SK-N-SH (cell line): ENCODE measurements around the gene LINGO4. TPM values are rescaled to one million over a fixed set of nuclear protein-coding genes. Genes with fewer than 3 reads are reported as not detected.
A peak's percentile ranks its signal among the peaks of the same experiment; 100 is the strongest.

Experiments used
- CTCF ChIA-PET: fragments of 300-600, 350-600 bp; formaldehyde crosslinking; extraction: SDS; loops from one replicate; lab custom pipeline; 2021; lab: Yijun Ruan, JAX
- POLR2A ChIA-PET: fragments of 350-600 bp; sonication (Branson Sonifier 250); formaldehyde crosslinking; extraction: SDS; loops from one replicate; lab custom pipeline; 2020; ENCODE audit warnings: antibody characterized with exemption, inconsistent platforms; lab: Yijun Ruan, JAX
- DNase-seq: peaks from one replicate; pipeline ENCODE4 v3.0.0; 2012
- H2AFZ ChIP-seq: fragments of 200-600 bp; sonication (generic); 2 replicates; pipeline ENCODE4 v1.8.1; 2016; ENCODE audit warnings: antibody characterized with exemption, mild to moderate bottlenecking, low read depth
- H3F3A ChIP-seq: fragments of 200-600 bp; sonication (generic); replicated peaks from 2 replicates; pipeline ENCODE3; 2016; ENCODE audit warnings: antibody characterized with exemption, mild to moderate bottlenecking; ENCODE audit not compliant: insufficient read depth
- H3K27ac ChIP-seq, 2 experiments: fragments of 200-500 bp in 1 of 2; fragments of 200-600 bp in 1 of 2; sonication (Bioruptor generic) in 1 of 2; sonication (generic), shearing (Covaris generic) in 1 of 2; 2 replicates each; pipeline versions ENCODE4 v1.5.1 to v1.6.1; 2014 to 2016; ENCODE audit warnings: low read depth in 2 of 2, inconsistent platforms in 1 of 2, low read length in 1 of 2, mild to moderate bottlenecking in 1 of 2, mixed read lengths in 1 of 2
- H3K27me3 ChIP-seq: fragments of 200-600 bp; sonication (generic), shearing (Covaris generic); 2 replicates; pipeline ENCODE4 v1.6.1; 2016; ENCODE audit warnings: mixed run types; ENCODE audit not compliant: insufficient read depth
- H3K36me3 ChIP-seq, 2 experiments: fragments of 200-500 bp in 1 of 2; fragments of 200-600 bp in 1 of 2; sonication (Bioruptor generic) in 1 of 2; sonication (generic) in 1 of 2; replicated peaks in 1 of 2; 2 replicates each; pipeline versions ENCODE3 to v1.5.1; 2014 to 2016; ENCODE audit warnings: low read length in 1 of 2, mild to moderate bottlenecking in 1 of 2; ENCODE audit not compliant: insufficient read depth in 2 of 2, control insufficient read depth in 1 of 2
- H3K4me1 ChIP-seq, 2 experiments: fragments of 200-500 bp in 1 of 2; fragments of 200-600 bp in 1 of 2; sonication (Bioruptor generic) in 1 of 2; sonication (generic), shearing (Covaris generic) in 1 of 2; 2 replicates each; pipeline versions ENCODE4 v1.5.1 to v1.6.1; 2014 to 2016; ENCODE audit warnings: low read depth in 1 of 2, low read length in 1 of 2, mixed run types in 1 of 2; ENCODE audit not compliant: insufficient read depth in 2 of 2, control insufficient read depth in 1 of 2
- H3K4me2 ChIP-seq: fragments of 200-600 bp; sonication (generic), shearing (Covaris generic); 2 replicates; pipeline ENCODE4 v1.6.1; 2017; ENCODE audit warnings: mixed run types
- H3K4me3 ChIP-seq, 2 experiments: fragments of 200-500 bp in 1 of 2; fragments of 200-600 bp in 1 of 2; sonication (Bioruptor generic) in 1 of 2; sonication (generic), shearing (Covaris generic) in 1 of 2; 2 replicates each; pipeline versions ENCODE4 v1.5.1 to v1.8.1; 2014 to 2016; ENCODE audit warnings: low read depth in 2 of 2, inconsistent platforms in 1 of 2, low read length in 1 of 2, mild to moderate bottlenecking in 1 of 2, mixed read lengths in 1 of 2, moderate library complexity in 1 of 2
- H3K79me2 ChIP-seq: fragments of 200-600 bp; sonication (generic); 2 replicates; pipeline ENCODE4 v1.8.1; 2017; ENCODE audit warnings: mild to moderate bottlenecking; ENCODE audit not compliant: insufficient read depth
- H3K9ac ChIP-seq: fragments of 200-600 bp; sonication (generic); 2 replicates; pipeline ENCODE4 v1.6.1; 2017; ENCODE audit warnings: mixed run types
- H3K9me2 ChIP-seq: fragments of 200-600 bp; sonication (generic); 2 replicates; pipeline ENCODE4 v1.6.1; 2017; ENCODE audit warnings: mixed run types
- H3K9me3 ChIP-seq: fragments of 200-600 bp; sonication (generic); 2 replicates; pipeline ENCODE4 v1.6.1; 2017; ENCODE audit warnings: mixed run types, mild to moderate bottlenecking, moderate library complexity
- H4K20me1 ChIP-seq: fragments of 200-600 bp; sonication (generic); 2 replicates; pipeline ENCODE4 v1.6.1; 2017; ENCODE audit warnings: mild to moderate bottlenecking, mixed run types; ENCODE audit not compliant: insufficient read depth
- EP300 ChIP-seq, 2 experiments: IDR thresholded peaks; 2 replicates each; pipeline versions ENCODE4 v1.4.0 to v1.6.1; 2012; ENCODE audit warnings: borderline replicate concordance in 1 of 2, low read depth in 1 of 2, low read length in 1 of 2
- EZH2phosphoT487 ChIP-seq: fragments of 200-600 bp; sonication (generic); IDR thresholded peaks from 2 replicates; pipeline ENCODE4 v1.6.1; 2017; ENCODE audit warnings: low read depth, mixed run types, mild to moderate bottlenecking, antibody characterized with exemption, moderate library complexity, borderline replicate concordance
- FOSL2 ChIP-seq: IDR thresholded peaks from 2 replicates; pipeline ENCODE4 v1.4.0; 2012; ENCODE audit warnings: low read depth, mild to moderate bottlenecking, moderate library complexity, borderline replicate concordance
- FOXM1 ChIP-seq: IDR thresholded peaks from 2 replicates; pipeline ENCODE4 v1.4.0; 2012; ENCODE audit warnings: low read depth, mild to moderate bottlenecking
- GABPA ChIP-seq: IDR thresholded peaks from 2 replicates; pipeline ENCODE4 v1.4.0; 2012; ENCODE audit warnings: low read depth, mild to moderate bottlenecking
- GATA2 ChIP-seq: sonication (generic); formaldehyde crosslinking; IDR thresholded peaks from 2 replicates; pipeline ENCODE4 v1.5.0; 2020; ENCODE audit warnings: mild to moderate bottlenecking, missing genetic modification reagents
- MXI1 ChIP-seq: IDR thresholded peaks from 2 replicates; pipeline ENCODE4 v1.6.1; 2012; ENCODE audit warnings: mild to moderate bottlenecking, low read depth, low read length, improper control_type of control experiment
- NFIC ChIP-seq: IDR thresholded peaks from 2 replicates; pipeline ENCODE4 v1.4.0; 2012; ENCODE audit warnings: borderline replicate concordance
- NRF1 ChIP-seq: IDR thresholded peaks from 2 replicates; pipeline ENCODE4 v1.6.1; 2012; ENCODE audit warnings: low read depth, mild to moderate bottlenecking, low read length
- POLR2AphosphoS5 ChIP-seq: IDR thresholded peaks from 2 replicates; pipeline ENCODE4 v1.6.1; 2012; ENCODE audit warnings: low read depth, low read length
- RCOR1 ChIP-seq: fragments of 150-350 bp; IDR thresholded peaks from 2 replicates; pipeline ENCODE4 v1.6.1; 2017; ENCODE audit warnings: antibody characterized with exemption, low read length
- TCF12 ChIP-seq: IDR thresholded peaks from 2 replicates; pipeline ENCODE4 v1.4.0; 2012
- WGBS: methylation state at CpG from one replicate; pipeline ENCODE4 v1.1.6; 2017; ENCODE audit warnings: low lambda C conversion rate; 5-methylcytosine and 5-hydroxymethylcytosine counted together
- polyA plus RNA-seq, 3 experiments: library from polyadenylated mRNA; depleted of rRNA; stranded (reverse); fragments of >200 nt; gene quantifications; 2 replicates each; pipeline ENCODE4 v1.2.3, GENCODE V29; 2012
- TF ChIP-seq, protein P1 (sequence below): fragments of 200-600 bp; sonication (generic); IDR thresholded peaks from 2 replicates; pipeline ENCODE4 v1.6.1; 2017; ENCODE audit warnings: antibody characterized with exemption, mild to moderate bottlenecking, moderate library complexity
- TF ChIP-seq, protein P2 (sequence below): IDR thresholded peaks from 2 replicates; pipeline ENCODE4; 2012
- TF ChIP-seq, protein P3 (sequence below): IDR thresholded peaks from 2 replicates; pipeline ENCODE4 v1.4.0; 2012; ENCODE audit warnings: low read depth
- TF ChIP-seq, protein P4 (sequence below): fragments of 150-350 bp; IDR thresholded peaks from 2 replicates; pipeline ENCODE4 v1.6.1; 2016; ENCODE audit warnings: mild to moderate bottlenecking, low read depth, low read length
- TF ChIP-seq, protein P5 (sequence below): IDR thresholded peaks from 2 replicates; pipeline ENCODE4 v1.6.1; 2012; ENCODE audit warnings: mild to moderate bottlenecking, low read depth, low read length, moderate library complexity

Gene LINGO4
- polyA plus RNA-seq, 1 of the 3 experiments (the other 2 are of a cell fraction) = not detected

DNA sequence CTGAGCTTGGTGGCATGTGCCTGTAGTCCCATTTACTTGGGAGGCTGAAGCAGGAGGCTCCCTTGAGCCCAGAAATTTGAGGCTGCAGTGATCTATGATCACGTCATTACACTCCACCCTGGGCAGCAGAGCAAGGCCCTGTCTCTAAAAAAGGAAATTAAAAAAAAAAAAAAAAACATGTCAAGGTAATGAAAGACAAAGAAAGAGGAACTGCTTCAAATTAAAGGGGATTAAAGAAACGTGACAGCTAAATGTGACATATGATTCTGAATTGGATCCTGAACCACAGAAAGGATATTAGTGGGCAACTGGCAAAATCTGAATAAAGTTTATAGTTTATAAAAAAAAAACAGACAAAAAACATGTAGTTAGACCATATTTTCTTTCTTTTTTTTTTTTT lies 38.2 kb upstream of the LINGO4 start (continued):
- TF ChIP-seq EZH2phosphoT487 (no peak), MXI1 (no peak), FOSL2 (no peak)
- TF ChIP-seq, protein P1, sequence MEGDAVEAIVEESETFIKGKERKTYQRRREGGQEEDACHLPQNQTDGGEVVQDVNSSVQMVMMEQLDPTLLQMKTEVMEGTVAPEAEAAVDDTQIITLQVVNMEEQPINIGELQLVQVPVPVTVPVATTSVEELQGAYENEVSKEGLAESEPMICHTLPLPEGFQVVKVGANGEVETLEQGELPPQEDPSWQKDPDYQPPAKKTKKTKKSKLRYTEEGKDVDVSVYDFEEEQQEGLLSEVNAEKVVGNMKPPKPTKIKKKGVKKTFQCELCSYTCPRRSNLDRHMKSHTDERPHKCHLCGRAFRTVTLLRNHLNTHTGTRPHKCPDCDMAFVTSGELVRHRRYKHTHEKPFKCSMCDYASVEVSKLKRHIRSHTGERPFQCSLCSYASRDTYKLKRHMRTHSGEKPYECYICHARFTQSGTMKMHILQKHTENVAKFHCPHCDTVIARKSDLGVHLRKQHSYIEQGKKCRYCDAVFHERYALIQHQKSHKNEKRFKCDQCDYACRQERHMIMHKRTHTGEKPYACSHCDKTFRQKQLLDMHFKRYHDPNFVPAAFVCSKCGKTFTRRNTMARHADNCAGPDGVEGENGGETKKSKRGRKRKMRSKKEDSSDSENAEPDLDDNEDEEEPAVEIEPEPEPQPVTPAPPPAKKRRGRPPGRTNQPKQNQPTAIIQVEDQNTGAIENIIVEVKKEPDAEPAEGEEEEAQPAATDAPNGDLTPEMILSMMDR = no peak

DNA sequence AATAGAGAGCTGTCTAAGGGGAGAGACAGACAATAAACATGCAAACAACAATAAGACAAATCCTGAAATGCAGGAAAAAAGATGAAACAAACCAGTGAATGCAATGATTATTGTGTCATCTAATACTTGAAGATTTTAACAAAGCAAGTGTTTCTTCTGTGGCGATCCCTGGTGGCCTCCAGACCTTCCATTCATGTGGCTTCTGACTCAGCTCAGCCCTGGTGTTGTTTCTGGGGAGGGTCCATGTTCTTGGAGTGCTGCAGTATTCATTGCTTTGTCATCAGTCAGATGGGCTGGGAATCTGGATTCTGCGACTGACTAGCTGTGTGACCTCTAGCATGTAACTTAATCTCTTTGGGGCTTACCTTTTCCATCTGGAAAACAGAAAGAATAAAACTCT lies 35.9 kb upstream of the LINGO4 start:
- Histone ChIP-seq H3K27ac (no peak overlapping the region), H4K20me1 (no peaks in the 10 kb centered on the region), H3F3A (no peaks in the 10 kb centered on the region), H3K79me2 (no peaks in the 10 kb centered on the region), H3K4me2 (no peak overlapping the region), H2AFZ (no peak overlapping the region), H3K4me3 (no peak overlapping the region), H3K27me3 (no peaks in the 10 kb centered on the region), H3K9me3 (no peaks in the 10 kb centered on the region), H3K9ac (no peak overlapping the region), H3K9me2 (no peaks in the 10 kb centered on the region), H3K4me1 (peaks cover 0 to 8% of the 10 kb centered on the region in 2 experiments; a peak in 1 of 4 replicates), H3K36me3 (no peaks in the 10 kb centered on the region)
- WGBS = 58% methylated on average over 2 of the region's 2 CpGs
- CTCF ChIA-PET = interaction anchor here (1.2 to 2.5 kb wide), 4 partner anchors 11 to 247 kb away, joined by 3 to 7 read pairs (median 5); partner anchors contain the start of gene CELF3
- POLR2A ChIA-PET = interaction anchor here (0.6 kb wide), 1 partner anchor 14 kb away, joined by 3 read pairs; no protein-coding TSS in a partner anchor
- no peak for DNase-seq
- TF ChIP-seq FOSL2 (no peak; the same call in 1 of the 2 replicates), TCF12 (peak; percentile 32; the same call in 1 of the 2 replicates)

DNA sequence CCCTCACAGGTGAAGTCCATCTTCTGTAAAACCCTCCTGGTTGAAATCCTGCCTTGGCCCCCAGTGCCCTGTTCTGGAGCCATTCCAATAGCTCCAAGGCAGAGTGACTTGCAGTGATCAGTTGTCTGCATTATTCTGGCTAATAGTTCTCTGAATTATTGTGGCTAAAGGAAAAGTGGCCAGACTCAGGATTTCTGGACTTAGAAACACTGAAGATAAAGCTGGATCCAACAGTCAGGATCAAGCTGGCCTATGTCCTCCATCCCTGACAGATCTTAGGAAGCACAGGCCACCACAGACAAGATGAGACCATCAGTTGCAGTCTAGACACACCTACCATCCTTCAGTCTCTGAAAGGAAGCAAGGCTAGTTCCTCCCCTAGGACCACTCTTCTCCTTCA lies 35.2 kb upstream of the LINGO4 start:
- Histone ChIP-seq H3K27me3 (no peaks in the 10 kb centered on the region), H3K9ac (no peak overlapping the region), H3K9me2 (no peaks in the 10 kb centered on the region), H3K79me2 (no peaks in the 10 kb centered on the region), H3K4me2 (no peak overlapping the region), H3K4me1 (peaks cover 0 to 8% of the 10 kb centered on the region in 2 experiments; a peak in 1 of 4 replicates)
- no peak for DNase-seq
- TF ChIP-seq FOXM1 = no peak
- no peak for TF ChIP-seq MXI1
- no peak for TF ChIP-seq EP300 (IDR thresholded peaks at IDR 0.05; ENCODE audit: borderline replicate concordance in 1 of 2, low read depth in 1 of 2, low read length in 1 of 2)
- TF ChIP-seq EZH2phosphoT487 = no peak
- no peak for TF ChIP-seq RCOR1
- no peak for TF ChIP-seq GABPA
- no peak for TF ChIP-seq GATA2 (CRISPR knock-in tag)
- TF ChIP-seq, protein P2, sequence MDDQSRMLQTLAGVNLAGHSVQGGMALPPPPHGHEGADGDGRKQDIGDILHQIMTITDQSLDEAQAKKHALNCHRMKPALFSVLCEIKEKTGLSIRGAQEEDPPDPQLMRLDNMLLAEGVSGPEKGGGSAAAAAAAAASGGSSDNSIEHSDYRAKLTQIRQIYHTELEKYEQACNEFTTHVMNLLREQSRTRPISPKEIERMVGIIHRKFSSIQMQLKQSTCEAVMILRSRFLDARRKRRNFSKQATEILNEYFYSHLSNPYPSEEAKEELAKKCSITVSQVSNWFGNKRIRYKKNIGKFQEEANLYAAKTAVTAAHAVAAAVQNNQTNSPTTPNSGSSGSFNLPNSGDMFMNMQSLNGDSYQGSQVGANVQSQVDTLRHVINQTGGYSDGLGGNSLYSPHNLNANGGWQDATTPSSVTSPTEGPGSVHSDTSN = no peak
- no peak for TF ChIP-seq NFIC
- no peak for TF ChIP-seq POLR2AphosphoS5
- TF ChIP-seq, protein P3, sequence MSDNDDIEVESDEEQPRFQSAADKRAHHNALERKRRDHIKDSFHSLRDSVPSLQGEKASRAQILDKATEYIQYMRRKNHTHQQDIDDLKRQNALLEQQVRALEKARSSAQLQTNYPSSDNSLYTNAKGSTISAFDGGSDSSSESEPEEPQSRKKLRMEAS = no peak
- TF ChIP-seq, protein P4, sequence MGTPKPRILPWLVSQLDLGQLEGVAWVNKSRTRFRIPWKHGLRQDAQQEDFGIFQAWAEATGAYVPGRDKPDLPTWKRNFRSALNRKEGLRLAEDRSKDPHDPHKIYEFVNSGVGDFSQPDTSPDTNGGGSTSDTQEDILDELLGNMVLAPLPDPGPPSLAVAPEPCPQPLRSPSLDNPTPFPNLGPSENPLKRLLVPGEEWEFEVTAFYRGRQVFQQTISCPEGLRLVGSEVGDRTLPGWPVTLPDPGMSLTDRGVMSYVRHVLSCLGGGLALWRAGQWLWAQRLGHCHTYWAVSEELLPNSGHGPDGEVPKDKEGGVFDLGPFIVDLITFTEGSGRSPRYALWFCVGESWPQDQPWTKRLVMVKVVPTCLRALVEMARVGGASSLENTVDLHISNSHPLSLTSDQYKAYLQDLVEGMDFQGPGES = no peak
- no peak for TF ChIP-seq NRF1
- TF ChIP-seq, protein P5, sequence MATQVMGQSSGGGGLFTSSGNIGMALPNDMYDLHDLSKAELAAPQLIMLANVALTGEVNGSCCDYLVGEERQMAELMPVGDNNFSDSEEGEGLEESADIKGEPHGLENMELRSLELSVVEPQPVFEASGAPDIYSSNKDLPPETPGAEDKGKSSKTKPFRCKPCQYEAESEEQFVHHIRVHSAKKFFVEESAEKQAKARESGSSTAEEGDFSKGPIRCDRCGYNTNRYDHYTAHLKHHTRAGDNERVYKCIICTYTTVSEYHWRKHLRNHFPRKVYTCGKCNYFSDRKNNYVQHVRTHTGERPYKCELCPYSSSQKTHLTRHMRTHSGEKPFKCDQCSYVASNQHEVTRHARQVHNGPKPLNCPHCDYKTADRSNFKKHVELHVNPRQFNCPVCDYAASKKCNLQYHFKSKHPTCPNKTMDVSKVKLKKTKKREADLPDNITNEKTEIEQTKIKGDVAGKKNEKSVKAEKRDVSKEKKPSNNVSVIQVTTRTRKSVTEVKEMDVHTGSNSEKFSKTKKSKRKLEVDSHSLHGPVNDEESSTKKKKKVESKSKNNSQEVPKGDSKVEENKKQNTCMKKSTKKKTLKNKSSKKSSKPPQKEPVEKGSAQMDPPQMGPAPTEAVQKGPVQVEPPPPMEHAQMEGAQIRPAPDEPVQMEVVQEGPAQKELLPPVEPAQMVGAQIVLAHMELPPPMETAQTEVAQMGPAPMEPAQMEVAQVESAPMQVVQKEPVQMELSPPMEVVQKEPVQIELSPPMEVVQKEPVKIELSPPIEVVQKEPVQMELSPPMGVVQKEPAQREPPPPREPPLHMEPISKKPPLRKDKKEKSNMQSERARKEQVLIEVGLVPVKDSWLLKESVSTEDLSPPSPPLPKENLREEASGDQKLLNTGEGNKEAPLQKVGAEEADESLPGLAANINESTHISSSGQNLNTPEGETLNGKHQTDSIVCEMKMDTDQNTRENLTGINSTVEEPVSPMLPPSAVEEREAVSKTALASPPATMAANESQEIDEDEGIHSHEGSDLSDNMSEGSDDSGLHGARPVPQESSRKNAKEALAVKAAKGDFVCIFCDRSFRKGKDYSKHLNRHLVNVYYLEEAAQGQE = no peak
- TF ChIP-seq, all 33 proteins: peak for 0
- Histone ChIP-seq H3K4me3 (no peak overlapping the region), H3K27ac (no peak overlapping the region; a peak in 1 of 4 replicates), H3K9me3 (no peaks in the 10 kb centered on the region), H3F3A (no peaks in the 10 kb centered on the region), H2AFZ (no peak overlapping the region), H3K36me3 (no peaks in the 10 kb centered on the region), H4K20me1 (no peaks in the 10 kb centered on the region)
- ChIA-PET CTCF (interaction anchor here (1.2 to 2.5 kb wide), 4 partner anchors 10 to 246 kb away, joined by 3 to 7 read pairs (median 5); partner anchors contain the start of gene CELF3), POLR2A (interaction anchor here (0.6 kb wide), 1 partner anchor 15 kb away, joined by 3 read pairs; no protein-coding TSS in a partner anchor)
